GM18519 (cell line): ENCODE measurements around the gene RAB30.
A peak's percentile ranks its signal among the peaks of the same experiment; 100 is the strongest.
"Not testable (repeated sequence)": the region's sequence is repeated elsewhere in the genome, so short reads cannot be mapped to it uniquely, and the experiment has no call there.

Source experiments
- ATAC-seq: cut with Tn5 transposase; IDR thresholded peaks from one replicate; pipeline ENCODE4 v1.9.1; 2021; ENCODE audit warnings: mild to moderate bottlenecking, moderate library complexity; ENCODE audit not compliant: unreplicated experiment, low FRiP score

RAB30 gene

DNA sequence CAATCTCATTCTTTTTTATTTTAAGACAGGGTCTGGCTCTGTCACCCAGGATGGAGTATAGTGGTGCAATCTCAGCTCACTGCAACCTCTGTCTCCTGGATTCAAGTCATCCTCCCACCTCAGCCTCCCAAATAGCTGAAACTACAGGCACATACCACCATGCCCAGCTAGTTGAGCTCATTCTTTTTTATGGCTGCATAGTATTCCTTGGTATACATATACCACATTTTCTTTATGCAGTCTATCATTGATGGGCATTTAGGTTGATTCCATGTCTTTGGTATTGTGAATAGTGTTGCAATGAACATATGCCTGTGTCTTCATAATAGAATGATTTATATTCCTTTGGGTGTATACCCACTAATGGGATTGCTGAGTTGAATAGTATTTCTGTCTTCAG, 109.7 kb downstream of the RAB30 start:
- not testable (repeated sequence) for ATAC-seq

DNA sequence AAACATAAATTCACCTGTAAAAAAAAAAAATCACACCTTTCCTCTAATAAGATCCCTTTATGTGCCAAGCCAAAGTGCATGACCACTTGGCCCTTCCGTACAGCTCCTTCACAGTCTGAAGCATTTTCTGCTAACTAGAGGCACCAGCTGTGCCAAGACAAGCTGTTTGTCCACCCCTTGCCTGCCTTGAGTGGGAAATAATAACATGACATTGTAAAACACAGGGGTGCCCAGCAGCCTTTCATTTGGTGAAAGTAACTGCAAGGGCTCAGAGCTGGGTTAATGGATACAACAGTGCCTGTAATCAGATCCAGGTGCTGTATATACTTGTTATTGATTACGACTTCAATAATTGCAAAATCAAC, 110.9 kb downstream of the RAB30 start:
- no peak for ATAC-seq

DNA sequence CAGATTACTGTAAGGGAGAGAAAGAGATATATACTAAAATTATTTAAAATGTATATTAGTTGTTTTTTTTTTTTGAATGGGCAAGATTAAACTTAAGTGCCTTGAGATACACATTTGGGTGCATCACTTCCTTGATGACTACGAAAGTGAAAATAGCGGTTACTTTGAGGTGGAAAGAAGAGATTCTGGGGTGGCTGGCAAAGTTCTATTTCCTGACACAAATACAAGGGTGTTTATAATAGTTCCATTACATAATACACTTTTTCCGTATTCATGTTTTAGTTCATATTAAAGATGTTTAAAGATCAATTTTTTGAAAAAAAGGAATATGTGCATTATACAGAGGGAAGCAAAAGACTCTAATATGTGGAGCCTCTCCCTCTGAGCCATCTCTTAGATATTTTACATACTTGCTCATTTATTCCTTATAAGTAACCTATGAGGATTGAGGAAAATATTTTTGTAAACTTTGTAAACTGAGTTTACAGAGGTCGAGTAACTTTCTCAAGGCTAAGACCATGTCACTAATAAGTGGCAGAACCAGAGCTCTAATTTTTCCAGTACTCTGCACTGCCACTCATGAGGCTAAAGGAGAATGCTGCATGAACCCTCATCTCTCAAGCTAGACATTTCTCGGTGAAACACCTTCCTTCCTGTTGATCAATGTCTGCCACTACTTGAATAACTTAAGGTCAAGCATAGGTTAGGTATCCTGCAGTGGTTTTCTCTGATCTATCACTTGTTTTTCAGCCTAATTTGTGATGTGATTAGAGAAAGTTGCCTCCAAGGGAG, 111.5 kb downstream of the RAB30 start:
- peak; percentile 81 for ATAC-seq

DNA sequence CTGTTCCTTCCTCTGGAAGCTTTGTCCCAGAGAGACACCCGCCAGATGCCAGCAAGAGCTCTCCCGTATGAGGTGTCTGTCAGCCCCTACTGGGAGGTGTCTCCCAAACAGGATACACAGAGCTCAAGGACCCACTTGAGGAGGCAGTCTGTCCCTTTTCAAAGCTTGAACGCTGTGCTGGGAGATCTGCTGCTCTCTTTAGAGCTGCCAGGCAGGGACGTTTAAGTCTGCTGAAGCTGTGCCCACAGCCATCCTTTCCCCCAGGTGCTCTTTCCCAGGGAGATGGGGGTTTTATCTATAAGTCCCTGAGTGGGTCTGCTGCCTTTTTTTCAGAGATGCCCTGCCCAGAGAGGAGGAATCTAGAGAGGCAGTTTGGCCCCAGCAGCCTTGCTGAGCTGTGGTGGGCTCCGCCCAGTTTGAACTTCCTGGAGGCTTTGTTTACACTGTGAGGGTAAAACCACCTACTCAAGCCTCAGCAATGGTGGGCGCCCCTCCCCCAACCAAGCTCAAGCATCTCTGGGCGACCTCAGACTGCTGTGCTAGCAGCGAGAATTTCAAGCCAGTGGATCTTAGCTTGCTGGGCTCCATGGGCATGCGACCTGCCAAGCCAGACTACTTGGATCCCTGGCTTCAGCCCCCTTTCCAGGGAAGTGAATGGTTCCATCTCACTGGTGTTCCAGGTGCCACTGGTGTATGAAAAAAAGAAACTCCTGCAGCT, 115.8 kb downstream of the RAB30 start:
- not testable (repeated sequence) for ATAC-seq

DNA sequence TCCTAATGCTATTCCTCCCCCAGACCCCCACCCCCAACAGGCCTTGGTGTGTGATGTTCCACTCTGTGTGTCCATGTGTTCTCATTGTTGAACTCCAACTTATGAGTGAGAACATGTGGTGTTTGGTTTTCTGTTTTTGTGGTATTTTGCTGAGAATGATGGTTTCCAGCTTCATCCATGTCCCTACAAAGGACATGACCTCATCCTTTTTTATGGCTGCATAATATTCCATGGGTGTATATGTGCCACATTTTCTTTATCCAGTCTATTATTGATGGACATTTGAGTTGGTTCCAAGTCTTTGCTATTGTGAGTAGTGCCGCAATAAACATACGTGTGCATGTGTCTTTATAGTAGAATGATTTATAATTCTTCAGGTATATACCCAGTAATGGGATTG, 121.2 kb downstream of the RAB30 start:
- ATAC-seq, result not testable (repeated sequence)

DNA sequence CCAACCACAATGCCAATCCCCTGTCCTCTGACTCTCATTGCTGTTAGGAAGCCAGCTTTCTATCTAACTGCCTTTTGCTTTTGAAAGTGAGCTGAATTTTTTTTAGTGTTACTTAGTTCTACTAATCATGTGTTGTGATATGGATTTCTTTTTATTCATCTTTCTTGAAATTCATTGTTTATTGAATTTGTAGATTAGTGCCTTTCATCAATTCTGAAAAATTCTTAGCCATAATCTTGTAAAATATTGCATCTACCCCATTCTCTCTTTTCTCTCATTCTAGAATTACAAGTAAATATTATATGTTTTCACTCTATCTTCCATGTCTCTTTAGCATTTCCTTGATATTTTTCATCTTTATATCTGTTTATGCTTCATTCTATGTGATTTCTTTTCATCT, 122.3 kb downstream of the RAB30 start:
- ATAC-seq, result no peak

DNA sequence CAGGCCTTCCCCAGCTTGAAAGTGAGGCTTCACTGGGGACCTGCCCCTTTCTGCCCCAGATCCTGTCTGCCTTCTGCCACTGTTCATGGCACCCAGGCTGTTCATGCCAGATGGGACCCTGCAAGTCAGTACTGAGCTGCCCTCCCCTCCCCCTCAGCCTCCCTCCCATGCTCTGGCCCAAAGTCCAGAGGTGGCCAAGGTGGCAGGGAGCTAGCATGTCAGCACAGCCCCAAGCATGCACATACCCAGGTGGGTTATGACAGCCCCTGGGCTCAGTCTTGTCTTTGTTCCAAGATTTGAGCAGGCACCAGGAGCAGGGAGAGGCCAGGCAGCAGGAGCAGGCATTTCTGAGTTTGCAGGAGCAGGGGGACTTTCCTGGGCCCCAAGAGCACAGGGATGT, 126.0 kb downstream of the RAB30 start:
- no peak for ATAC-seq

DNA sequence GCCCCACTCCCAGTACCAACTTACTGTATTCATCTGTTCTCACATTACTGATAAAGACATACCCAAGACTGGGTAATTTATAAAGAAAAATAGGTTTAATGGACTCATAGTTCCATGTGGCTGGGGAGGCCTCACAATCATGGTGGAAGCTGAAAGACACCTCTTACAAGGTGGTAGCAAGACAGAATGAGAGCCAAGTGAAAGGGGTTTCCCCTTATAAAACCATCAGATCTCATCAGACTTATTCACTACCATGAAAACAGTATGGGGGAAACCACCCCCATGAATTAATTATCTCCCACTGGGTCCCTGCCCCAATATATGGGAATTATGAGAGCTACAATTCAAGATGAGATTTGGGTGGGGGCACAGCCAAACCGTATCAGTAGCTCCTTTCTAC, 126.7 kb downstream of the RAB30 start:
- ATAC-seq, result not testable (repeated sequence)

DNA sequence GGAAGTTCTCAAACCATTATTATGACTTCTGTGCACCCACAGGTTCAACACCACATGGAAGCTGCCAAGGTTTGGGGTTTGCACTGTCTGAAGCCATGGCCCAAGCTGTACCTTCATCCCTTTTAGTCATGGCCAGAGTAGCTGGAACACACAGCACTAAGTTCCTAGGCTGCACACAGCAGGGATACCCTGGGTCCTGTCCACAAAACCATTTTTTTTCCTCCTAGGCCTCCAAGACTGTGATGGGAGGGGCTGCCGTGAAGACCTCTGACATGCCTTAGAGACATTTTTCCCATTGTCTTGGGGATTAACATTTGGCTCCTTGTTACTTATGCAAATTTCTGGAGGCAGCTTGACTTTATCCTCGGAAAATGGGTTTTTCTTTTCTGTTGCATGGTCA, 127.5 kb downstream of the RAB30 start:
- no peak for ATAC-seq

DNA sequence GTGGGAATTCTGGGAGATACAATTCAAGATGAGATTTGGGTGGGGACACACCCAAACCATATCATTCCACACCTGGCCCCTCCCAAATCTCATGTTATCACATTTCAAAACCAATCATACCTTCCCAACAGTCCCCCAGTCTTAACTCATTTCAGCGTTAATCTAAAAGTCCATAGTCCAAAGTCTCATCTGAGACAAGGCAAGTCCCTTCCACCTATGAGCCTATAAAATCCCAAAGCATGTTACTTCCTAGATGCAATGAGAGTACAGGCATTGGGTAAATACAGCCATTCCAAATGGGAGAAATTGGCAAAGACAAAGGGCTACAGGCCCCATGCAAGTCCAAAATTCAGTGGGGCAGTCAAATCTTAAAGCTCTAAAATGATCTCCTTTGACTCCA, 128.3 kb downstream of the RAB30 start:
- not testable (repeated sequence) for ATAC-seq

DNA sequence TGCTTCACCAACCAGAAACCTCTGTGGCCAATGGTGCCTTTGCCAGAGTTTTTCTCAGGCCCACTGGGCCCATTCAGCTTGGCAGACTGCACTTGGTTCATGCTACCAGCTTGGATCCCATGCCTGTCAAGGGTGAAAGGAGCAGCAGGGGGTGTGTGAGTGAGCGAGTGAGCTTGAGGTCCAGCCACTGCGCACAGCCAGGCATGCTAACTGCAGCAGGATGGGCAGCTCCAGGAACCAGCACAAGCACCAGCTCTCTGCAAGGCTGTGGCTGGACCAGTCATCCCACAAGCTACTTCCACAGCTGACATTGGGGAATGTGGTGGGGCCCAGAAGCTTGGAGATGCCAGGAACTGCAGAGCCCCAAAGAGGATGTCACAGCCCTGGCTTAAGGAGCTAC, 129.3 kb downstream of the RAB30 start:
- ATAC-seq, result no peak

DNA sequence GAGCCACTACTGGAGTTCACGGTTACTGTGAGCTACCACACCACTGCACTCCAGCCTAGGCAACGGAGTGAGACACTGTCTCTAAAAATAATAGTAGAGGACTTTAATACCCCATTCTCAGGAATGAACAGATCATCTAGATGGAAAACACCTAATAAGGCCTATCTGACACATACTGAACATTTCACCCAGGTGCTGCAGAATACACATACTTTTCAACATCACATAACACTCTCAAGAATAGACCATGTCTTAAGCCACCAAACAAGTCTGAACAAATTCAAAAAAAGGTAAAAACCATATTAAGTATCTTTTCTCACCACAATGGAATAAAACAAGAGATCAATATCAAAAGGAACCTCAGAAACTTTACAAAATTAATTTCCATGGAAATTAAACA, 132.2 kb downstream of the RAB30 start:
- ATAC-seq, result no peak

DNA sequence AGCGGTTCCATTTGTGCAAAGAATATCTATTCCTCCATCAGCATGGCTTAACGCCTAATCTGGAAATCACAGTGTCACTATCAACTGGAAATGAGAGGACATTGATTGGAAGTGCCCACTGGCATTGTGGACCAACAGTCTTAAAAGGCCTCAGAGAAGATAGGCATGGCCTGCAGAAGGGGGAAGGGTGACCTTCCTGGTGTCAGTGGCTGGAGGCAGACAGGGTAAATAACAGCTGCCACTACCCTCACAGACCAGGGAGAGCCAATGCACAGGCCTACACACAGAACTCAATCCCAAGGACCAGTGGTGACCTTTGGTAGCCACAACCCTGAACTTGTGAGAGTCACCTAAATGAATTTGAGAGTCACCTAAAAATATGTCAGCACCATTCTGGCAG, 134.1 kb downstream of the RAB30 start:
- ATAC-seq, result no peak

DNA sequence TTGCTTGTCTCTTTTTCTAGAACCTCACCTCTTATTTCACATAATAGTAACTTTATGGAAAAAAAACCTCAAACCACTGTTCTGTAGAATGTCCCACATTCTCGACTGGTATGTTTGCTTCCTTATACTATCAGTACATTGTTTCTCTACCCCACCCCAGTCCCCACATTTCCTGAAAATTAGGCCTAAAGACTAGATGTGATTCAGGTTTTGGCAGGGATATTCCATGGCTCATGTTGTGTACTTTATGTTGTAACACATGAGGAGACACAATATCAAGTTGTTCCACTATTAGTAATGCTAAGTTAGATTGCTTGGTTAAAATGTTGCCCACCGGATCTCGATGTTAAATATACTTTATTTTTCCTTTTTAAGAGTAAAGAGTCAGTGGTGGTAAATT, 135.4 kb downstream of the RAB30 start:
- no peak for ATAC-seq

DNA sequence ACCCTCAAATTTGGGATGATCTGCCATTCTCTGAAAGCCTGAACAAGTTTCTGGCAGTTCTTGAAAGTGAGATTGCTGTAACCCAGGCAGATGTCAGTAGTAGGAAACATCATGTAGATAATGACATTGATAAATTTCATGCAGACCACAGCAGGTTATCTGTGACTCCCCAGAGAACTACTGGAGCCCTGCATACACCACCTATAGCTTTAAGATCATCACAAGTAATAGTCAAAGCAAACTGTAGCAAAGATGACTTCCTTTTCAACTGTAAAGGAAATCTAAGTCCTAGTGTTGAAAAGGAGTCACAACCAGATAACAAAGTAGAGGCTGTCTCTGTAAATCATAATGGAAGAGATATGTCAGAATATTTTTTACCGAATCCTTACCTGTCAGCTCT, 139.1 kb downstream of the RAB30 start:
- no peak for ATAC-seq

DNA sequence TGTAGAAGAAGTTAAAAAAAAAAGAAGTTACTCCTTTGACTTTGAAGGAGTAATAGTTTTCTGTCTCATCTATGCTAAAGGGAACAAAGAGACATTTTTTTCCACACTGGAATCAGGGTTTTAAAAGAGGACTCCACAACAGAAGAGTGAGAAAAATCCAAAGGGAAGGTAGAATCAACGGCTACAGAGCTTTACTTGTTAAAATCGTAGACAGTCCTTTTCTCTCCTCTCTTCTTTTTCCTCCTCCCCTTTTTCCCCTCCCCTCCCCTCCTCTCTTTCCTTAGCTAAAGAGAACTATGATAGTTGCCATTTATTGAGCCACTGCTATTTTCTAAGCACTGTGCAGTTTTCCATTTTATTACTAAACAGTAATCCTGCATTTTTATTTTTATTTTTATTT, 141.0 kb downstream of the RAB30 start:
- no peak for ATAC-seq

DNA sequence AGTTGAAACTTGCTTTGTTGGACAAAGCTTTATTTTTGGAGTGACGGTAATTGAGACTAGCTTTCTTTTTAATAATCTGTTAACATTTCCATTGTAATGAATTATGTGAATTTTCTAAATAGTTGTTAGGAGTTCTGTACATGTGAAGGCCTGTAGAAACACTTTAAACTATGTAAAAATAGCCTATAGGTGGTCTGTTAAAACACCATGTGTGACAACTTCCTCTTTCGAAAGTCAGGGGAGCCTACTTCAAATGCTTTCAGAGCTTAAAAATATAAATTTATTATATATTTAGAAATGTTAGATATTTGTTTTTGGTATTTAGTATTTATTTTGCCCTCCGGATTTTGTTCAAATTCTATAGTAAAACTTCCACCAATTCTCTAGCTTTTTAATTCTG, 141.5 kb downstream of the RAB30 start:
- no peak for ATAC-seq

DNA sequence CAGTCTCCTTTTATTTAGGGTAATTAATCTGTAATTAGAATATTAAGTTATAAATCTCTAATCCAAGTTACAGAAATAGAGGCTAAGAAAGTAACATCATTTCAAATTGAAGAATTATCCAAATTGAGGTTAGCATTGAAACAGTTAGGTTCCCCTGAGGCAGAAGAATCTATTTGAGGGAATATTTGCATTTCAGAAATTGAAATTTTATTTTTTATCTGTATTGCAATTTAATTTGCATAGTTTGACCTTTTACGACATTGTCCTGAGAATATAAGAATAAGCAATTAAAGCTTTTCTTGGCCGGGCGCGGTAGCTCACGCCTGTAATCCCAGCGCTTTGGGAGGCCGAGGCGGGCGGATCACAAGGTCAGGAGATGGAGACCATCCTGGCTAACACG, 142.6 kb downstream of the RAB30 start:
- no peak for ATAC-seq

DNA sequence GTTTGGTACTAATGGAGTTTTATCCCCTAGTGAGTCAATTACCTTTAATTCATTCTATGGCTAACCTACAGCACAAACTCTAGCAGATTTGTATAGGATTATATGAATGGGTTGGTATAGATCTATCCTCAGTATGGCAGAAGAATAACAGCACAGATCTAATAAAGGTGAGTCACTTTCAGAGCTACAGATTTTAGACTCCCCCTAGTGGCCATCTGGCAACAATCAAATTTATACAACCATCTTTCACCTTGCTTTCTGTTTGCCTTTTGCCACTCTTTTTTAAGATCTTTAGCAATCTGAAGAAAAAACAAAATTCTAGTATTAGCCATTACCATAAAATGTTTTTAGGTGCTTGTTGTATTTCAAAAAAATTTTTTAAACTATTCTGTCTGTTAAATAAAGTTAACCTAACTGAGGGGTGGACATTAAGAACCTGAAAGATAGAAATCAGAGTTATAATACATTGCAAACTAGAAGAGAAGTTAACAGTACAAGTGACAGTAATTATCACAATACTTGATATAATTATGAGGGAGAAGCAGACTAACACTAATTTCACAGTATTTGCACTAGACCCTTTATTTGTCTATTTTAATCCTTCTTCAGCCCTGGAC, 144.3 kb downstream of the RAB30 start:
- ATAC-seq, result peak; percentile 68

DNA sequence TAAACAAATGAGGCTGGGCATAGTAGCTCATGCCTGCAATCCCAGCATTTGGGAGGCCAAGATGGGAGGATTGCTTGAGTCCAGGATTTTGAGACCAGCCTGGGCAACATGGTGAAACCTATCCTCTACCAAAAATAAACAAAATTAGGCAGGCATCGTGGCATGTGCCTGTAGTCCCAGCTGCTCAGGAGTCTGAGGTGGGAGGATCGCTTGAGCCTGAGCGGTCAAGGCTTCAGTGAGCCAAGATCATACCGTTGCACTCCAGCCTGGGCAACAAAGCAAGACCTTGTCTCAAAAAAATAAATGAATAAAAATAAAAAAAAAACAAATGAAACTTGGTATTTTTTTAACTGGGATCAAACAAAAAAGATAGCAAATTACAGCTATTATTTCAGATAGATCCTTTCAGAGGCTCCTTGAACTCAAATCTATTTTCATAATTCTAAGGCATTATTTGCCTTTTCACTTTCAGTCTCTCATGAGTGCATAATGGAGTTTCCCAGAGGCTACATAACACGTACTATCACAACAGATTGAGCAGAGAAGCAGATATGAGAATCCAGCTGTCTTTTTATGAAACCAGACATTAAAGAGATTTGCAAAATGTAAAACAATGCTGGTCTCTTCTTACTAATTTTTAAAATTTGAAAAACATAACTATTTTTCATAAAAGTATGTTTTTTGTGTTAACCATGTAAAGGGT, 147.0 kb downstream of the RAB30 start:
- ATAC-seq, result no peak
